GM18873 (cell line): ENCODE measurements around the gene HDAC9.

ENCODE experiments used
- ATAC-seq: cut with Tn5 transposase; IDR thresholded peaks from one replicate; pipeline ENCODE4 v1.9.1; 2021; ENCODE audit warnings: mild to moderate bottlenecking, moderate library complexity, moderate number of reproducible peaks; ENCODE audit not compliant: unreplicated experiment, low FRiP score

HDAC9 gene

DNA sequence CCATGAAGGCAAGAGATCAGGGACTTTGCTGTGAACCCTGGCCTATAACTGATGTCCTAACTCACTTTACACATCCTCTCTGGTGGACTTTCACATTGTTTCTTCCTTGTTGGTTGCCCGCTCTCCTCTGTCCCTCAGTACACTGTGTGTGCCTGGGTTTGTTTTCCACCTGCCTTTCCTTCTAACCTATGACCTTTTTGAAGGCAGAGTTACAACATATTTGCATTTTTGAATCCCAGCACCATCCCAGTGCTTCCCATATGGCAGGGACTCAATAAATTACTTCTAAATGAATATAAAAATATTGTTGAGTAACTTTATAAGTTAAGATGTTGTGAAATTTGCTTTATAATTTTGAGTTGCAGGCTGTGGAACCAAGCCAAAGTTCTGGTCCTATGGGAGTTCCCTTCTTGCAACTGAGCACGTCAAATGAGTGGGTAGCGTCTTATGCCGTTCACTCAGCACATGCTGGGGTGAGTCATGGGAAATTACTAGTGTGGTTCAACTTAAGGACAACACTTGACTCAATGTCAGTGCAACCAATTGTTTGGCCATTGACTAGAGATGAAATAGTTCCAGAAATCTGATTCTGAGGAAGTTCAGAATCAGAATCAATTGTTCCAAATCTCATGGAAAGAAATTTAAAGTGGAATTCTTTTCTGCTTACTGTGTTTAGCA, 370.9 kb downstream of the HDAC9 start:
- no peak for ATAC-seq

DNA sequence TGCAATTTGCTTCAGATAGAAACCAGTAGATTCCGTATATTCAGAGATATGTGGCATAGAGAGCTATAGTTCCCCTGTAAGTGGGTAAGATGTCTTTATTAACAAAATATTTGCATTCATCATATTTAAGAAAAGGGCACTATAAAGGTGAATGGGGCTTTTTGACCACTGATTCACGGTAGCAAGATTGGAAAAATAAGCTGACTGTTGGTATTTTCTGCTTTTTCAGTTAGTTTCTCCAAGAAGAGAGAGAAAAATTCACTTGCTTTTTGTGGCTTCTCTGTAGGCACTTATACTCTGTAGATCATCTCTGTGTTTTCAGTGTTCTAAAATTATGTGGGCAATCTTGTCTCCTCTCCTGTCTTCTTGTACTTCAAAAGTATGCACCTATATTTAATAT, 376.8 kb downstream of the HDAC9 start:
- ATAC-seq = no peak

DNA sequence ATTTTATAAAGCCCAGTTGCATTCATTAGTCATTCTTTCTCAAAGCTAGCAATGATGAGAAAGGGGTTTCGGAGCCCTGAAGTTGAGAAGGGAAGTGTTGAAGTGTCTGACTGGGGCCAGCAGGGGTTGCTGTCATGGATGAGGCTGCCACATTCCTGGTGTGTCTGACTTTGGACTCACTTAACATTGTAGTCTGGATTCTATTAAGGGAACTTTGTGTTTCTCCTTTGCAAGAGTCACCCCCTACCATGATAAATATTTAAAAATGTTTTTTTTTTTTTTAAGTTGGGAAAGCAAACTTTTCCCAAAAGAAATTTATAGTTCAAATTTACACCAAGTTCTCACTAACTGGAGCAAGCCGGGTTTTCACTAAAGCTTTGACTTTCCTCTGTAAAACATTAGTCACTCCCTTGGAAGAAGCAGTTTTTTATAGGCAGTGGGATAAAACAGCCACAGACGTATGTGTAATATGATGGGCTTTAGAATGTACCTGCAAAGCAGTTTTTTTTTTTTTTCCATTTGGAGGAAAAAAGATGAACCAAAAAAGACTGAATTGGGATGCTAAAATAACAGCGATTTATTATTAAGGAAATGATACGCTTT, 378.3 kb downstream of the HDAC9 start:
- ATAC-seq = no peak

DNA sequence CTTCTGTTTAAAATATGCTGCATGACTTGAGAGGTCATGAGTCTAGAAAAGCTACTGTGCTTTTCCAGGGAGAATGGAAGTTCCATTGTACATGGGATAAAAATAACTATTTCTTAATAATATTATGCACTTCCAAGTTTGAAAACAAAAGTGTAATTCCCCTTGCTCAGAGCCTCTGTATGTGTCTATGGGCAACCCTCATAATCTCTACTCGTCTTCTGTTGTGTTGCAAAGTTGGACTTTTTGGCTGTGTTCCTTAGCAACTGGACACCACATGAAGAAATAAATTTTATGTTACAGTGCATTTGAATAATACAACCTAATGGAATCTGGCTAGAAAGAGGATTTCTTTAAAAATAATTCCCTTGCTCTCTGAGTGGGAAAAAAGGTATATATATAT, 379.3 kb downstream of the HDAC9 start:
- no peak for ATAC-seq

DNA sequence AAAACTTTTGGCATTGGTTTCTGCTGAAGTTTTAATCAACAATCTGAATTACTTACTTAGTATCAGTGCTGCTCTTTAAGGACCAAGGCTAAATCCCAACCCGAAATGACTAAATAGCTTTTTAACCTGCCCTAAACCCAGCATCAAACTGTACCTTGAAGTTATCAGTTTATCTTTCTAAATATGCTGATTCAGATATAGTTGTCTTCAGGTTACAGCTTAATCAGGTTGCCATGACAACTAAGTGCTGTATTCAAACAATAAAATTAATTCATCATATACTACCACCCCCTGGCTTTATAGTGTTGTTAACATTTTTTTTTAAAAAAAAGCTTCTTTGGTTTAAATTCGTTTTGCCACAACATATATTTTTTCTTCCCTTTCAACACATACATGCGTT, 382.3 kb downstream of the HDAC9 start:
- no peak for ATAC-seq

DNA sequence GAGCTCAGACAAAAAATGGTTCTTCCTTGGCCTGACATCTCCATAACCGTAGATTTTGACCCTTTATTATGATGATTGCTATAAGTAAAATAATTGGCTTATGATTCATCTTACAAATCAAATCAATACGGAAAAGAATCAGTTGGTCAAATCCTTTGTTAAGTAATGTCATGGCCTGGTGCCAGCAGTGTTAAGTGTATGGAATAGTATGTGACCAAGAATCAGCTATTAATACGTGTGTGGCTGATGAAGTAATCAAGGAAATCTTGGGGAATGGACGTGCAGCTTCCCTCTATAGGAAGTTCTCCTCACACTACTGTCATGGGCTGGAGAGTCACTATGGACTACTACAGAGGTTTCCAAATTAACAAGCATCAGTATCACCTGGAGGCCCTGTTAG, 391.3 kb downstream of the HDAC9 start:
- no peak for ATAC-seq

DNA sequence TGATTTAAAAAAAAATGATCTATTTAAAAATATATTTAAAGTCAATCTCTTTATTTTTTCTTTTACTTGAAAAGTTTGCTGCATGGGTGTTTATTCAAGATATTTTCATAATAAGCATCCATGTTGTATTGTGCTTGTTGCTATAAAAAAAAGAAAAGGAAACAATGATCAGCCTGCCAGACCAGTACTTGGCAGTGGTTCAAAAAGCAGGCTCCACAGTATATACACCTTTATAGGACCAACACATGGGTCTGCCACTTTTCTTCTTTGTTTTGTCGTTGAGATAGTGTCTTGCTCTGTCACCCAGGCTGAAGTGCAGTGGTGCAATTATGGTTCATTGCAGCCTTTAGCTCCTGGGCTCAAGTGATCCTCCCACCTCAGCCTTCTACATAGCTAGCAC, 393.9 kb downstream of the HDAC9 start:
- ATAC-seq = no peak

DNA sequence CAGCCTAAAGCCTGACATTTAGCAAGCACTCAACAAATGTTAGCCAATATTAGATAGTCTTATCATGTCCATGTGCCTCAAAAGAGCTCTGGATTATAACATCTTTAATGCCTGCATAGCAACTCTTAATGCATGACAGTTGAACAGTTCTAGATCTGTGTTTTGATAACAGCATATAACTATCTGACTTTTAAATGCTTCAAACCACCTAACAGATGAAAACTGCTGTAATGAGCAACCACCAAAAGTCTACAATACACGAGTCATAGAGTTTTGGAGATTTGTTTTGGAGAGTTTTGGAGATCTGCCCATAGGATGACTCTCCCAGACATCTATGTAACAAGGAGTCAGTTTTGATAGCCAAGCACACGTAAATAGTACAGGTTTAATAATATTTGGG, 394.6 kb downstream of the HDAC9 start:
- no peak for ATAC-seq

DNA sequence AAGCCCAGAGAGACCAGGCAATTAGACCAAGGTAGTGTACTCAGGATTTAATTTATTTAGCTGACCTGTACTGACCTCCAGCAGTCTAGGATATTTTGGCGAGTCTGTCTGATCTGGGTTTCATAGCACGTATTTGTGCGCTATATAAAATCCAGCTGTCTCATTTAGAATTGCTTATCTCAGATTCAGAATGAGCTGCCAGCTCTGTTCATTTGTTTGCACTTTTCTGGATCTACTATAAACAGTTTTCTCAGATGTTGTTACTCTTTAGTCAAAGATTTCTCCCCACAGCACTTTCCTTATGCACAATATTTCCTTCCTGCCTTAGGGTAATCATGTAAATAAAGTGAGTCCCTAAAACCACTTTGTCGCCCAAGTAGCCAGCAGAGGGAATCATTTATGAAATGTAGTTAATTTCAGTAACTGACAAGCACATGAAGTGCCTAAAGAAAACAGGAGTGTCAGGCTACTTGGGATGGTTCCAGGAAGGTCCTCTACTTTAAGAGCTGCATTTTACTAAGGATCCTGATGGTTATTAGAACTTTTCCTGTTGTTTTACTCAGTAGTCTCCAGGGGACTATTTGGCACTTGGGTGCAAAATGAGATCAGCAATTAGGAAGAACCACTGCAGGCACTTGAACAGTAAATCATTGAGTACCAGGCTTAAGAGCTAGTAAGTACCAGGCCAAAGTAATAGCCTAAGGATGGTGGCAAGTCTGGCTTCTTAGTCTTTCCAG, 395.5 kb downstream of the HDAC9 start:
- no peak for ATAC-seq

DNA sequence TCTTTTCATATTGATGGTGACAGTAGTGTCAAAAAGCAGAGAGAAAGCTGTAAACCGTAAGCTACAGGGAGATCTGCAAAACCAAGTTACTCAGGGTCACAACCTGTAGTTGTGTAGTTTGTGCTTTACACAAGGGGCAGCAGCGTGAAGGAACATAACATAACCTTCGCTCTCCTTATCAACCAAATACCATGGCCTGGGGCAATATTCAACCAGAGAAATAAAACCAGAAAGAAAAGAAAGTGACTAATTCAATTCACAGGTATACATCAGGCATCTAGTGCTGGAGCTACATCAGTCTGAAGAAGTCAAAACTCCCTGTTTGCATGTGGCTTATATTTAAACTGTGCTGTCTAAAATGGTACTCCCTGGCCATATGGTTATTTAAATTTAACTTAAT, 397.6 kb downstream of the HDAC9 start:
- ATAC-seq = no peak

DNA sequence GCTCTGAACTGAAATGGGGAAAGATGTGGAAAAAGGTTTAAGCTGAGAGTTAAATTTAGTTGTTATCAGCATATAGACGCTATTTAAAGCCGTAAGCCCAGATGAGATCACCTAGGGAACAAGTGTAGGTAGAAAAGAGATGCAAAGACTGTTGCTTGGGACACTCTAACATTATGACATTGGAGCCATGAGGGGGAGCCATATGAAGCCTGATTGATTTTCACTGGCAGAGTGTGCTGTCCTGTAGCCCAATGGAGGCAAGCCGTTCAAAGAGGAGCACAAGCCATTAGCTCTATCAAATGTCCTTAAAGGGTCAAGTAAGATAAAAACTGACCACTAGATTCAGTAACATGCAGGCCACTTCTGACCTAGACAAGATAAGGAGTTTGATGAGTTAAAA, 398.6 kb downstream of the HDAC9 start:
- ATAC-seq = no peak

DNA sequence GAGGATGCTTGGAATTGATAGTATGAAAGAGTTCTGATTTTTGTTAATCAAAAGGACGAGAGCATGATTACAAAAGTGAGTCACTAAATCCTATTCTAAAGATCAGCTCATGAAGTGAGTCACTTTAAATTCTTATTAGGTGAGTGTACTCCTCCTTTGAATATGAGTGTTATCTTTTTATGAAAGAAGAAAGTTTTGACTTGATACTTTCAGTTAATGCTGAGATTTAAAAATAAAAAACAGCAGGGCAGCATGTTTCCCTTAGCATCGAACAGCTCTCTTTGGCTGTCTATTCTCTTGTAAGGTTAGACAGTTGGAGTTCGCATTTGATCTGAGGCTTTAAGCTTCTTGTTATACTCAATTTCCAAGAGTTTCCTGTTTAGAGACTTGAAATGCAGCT, 399.9 kb downstream of the HDAC9 start:
- ATAC-seq = no peak

DNA sequence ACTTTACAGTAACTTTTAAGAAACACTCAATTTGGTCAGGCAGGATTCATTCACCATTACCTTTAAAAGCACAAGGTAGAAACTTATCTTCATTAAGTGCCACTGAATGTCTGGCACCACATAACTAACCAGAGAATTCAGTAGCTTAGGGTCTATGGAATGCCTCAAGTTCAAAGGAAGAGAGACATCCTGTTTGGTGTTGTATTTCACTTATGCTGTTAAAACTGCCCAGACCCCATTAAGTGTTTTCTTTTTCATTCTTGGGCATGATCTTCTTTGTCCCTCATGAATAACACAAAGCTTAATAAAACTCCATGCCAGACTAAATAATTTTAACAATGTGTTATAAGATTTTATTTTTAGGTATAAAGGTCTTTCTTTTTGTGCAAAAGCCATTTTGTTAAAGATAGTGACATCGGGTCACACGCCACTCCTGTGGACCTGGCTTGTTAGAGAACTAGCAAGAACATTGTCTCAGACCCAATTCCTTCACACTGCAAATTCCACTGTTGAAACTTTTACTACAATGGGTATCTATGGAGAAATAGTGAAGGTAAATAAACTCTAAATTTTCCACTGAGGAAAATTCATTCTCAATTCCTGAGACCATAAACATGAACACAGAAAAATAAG, 400.9 kb downstream of the HDAC9 start:
- no peak for ATAC-seq

DNA sequence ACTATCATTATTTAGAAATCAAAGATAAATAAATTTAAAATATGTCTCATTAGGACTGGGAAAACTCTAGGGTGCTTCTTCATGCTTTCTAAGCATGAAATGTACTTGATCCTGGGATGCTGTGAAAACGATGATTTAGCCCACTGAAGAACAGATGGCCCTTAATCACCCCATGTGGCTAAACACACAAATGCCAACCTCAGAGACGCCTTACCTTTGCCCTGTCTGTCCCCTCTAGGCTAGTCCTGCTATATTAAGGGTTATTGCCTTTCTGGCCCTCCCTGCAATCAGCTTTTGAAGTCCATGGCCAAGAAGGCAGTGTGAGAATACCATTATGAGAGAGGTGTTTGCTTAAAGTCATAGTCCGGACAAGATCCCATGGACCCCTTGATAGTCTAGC, 404.7 kb downstream of the HDAC9 start:
- no peak for ATAC-seq

DNA sequence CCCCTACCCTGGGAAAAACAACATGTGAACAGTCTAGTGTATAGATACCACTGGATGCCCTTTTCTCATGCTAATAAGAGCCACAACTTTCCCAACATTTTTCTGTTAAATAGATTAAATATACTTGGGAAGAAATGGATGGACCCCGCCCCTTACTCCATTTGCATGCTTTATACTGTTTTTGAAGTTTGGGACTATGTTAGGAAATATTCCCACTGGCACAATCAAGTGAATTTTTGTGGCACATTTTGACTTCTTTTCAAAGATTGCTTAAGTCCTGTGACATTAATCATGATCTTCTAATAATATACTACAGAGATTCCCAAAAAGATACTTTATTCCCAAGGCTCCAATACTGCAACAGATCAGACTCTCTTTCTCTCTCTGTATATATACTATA, 405.3 kb downstream of the HDAC9 start:
- ATAC-seq = no peak

DNA sequence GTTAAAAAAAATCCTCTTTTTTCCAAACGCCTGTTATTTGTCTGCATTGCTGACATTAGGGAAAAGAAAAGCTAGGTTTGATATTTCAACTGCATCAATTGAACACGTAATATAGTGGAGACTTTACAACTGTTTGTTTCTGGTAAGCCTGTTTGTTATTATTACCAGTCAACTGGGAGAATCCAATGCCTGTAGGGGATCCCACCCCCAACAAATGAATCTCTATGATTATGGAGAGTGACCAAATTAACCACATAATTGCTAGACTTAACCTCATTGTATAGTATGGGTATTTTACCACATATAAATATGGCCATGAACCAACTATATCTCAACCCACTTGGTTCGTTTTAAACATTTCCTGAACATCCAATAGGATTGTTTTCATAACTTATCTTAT, 405.8 kb downstream of the HDAC9 start:
- no peak for ATAC-seq

DNA sequence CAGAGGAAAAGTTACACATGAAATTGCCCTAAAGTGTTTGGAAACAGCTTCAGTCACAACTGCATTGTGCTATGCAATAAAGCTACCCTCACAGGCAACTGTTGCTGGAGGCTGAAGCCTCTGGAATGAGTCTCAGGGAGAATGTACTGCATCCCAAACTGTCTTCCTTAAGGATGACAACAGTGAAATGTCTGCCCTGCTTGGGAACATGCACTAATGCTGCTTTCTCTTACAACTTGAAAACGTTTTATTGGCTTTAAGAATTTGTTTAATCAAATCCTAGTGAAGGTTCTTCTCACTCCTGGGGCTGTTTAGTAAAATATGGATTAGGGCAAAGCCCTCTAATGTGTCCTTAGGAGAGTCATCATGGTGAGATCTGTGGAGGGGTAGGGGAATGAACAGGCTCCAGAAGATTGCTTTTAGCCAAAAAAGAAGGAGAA, 406.5 kb downstream of the HDAC9 start:
- no peak for ATAC-seq

DNA sequence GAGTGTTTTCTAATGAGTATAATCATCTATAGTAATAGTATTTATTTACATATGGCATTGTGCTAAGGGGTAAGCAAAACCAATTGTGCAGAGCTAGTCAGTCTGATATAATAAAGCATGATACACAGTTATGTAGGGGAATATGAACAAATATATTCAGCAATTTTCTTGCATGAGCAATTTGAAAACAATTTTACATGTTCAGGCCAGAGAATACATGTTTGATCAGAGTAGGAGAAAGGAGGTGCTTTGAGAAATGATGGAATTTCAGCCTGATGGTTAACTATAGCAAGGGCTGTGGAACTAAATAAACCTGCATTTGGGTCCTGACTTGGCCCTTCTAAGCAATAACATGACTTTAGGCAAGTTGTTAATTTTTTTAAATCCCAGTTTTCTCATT, 407.3 kb downstream of the HDAC9 start:
- ATAC-seq = no peak

DNA sequence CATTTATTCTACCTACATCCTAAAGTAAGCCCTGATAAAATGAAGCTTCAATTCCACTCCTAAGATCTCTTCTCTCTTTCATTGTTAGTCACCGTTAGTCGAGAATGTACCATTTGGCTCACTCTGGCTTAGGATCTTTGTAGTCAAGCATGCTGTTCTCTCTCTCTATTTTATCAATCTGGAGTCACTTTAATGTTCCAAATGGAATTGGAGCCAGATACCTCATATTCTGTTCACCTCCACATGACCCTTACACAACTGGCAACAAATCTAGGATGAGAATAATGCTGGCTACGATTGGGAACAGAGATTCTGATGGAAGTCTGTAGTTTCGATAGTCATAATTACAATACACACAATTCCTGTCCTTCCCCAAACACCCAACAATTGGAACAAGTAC, 408.1 kb downstream of the HDAC9 start:
- ATAC-seq = no peak

DNA sequence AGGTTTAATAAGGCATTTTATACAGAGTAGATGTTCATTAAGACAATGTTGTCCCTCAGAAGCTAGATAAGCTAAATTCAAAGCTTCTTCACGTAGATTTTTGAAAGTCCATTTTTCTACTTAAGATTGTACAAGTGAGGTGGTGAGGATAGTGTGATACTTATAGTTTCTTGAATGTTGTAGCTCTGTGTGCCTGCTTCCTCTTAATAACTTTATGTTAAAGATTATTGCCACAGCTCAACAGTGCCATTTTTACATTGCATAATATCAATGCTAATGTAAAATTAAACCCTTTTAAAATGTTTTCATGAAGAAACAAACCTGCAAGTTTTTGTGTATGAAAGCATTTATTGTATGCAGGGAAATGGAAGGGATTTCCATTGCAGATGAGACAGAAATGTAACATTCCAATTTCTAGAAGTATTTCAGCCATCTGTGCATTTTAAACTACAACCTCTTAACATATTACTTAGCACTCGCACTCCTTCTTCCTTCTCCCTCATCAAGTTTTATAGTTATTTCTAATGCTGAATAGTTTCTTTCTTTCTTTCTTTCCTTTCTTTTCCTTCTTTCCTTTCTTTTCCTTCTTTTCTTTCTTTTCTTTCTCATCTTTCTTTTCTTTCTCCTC, 409.9 kb downstream of the HDAC9 start:
- ATAC-seq = no peak

DNA sequence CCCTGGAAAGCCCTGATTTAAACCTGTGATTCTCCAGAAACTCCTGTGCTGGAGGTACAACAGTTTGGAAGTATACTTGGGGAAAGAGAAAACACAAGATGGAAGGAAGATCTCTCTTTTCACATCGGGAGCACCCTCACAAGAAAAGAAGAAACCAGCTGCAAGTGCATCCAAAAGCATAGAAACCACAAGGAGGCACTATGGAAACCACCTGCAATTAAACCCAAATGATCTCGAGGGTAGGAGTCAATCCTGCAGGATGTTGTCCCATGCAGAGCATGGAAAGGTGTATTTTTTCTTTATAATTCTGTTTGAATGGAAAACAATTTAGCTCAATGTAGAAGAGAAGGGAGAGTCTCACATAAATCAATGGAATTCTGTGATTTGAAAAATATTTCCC, 411.4 kb downstream of the HDAC9 start:
- no peak for ATAC-seq
